ENCODE measurements around the gene GAPDHS.

- no peak for TF ChIP-seq EZH2phosphoT487 (IDR thresholded peaks at IDR 0.05; ENCODE audit: insufficient read depth, low read depth)
- no peak for TF ChIP-seq EZH2 (IDR thresholded peaks at IDR 0.05; ENCODE audit: insufficient read depth, poor library complexity, severe bottlenecking)
Observed at GRCh38 chr19:35513628-35514281, 19.5 kb upstream of the GAPDHS start, which contains the start of gene DMKN.

Data from GM23248 (cell line).